SK-N-DZ (cell line): ENCODE data around the gene MORN3.
"Not testable (repeated sequence)": the region's sequence is repeated elsewhere in the genome, so short reads cannot be mapped to it uniquely, and the experiment has no call there.

Experiments used
- DNase-seq: peaks from one replicate; pipeline ENCODE4 v3.0.0-alpha.2; 2015; ENCODE audit warnings: low spot score

MORN3 gene

DNA sequence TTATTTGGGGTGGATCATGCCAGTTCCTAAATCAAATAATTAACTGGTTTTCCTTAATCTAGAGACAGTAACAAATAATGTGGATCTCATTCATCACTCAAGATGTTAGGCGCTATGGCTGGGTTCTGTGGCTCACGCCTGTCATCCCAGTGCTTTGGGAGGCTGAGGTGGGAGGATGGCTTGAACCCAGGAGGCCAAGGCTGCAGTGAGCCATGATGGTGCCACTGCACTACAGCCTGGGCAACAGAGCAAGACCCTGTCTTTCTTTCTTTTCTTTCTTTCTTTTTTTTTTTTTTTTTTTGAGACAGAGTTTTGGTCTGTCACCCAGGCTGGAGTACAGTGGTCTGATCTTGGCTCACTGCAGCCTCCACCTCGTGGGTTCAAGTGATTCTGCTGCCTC is 23.3 kb upstream of the MORN3 start:
- not testable (repeated sequence) for DNase-seq

GRCh38 chr12:121689430-121689829 is 20.0 kb upstream of the MORN3 start:
- DNase-seq, result no peak

- DNase-seq, result no peak
Observed at GRCh38 chr12:121688966-121689365, 19.5 kb upstream of the MORN3 start.

DNA sequence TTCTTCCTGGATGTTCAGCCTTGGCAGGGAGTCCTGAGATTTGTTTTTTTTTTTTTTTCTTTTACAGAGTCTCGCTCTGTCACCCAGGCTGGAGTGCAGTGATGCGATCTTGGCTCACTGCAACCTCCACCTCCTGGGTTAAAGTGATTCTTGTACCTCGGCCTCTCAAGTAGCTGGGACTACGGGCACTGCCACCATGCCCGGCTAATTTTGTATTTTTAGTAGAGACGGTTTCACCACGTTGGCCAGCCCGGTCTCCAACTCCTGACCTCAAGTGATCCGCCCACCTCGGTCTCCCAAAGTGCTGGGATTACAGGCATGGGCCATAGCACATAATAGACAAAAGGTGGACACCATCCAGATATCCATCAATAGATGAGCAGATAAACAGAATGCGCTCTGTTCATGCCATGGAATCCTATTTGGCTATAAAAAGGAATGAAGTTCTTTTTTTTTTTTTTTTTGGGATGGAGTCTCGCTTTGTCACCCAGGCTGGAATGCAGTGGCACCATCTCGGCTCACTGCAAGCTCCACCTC is 10.3 kb upstream of the MORN3 start:
- DNase-seq, result not testable (repeated sequence)

- no peak for DNase-seq
Observed at GRCh38 chr12:121678716-121679300, 9.4 kb upstream of the MORN3 start.

GRCh38 chr12:121678305-121678704 is 8.9 kb upstream of the MORN3 start:
- no peak for DNase-seq

GRCh38 chr12:121676190-121676589 is 6.7 kb upstream of the MORN3 start:
- DNase-seq, result no peak

DNA sequence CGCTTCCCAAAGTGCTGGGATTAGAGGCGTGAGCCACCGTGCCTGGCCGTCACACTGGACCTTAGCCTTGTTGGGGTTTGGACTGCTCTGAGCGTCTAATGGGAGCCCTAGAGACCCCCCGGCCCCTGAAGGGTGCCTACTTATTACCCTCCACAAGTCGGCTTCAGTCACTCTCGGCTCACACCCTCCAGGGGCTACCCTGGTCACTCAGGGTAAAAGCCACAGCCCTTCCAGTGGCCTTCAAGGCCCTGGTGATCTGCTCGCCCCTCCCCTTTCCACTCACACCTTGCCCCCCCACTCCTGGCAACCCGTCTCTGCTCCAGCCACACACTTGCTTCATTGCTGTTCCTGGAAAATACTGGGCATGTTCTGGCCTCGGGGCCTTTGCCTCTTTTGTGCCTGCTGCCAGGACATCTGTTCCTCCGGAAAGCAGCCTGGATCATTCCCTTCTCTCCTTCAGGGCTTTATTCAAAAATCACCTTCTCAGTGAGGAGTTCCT is 3.6 kb upstream of the MORN3 start:
- DNase-seq, result no peak

DNA sequence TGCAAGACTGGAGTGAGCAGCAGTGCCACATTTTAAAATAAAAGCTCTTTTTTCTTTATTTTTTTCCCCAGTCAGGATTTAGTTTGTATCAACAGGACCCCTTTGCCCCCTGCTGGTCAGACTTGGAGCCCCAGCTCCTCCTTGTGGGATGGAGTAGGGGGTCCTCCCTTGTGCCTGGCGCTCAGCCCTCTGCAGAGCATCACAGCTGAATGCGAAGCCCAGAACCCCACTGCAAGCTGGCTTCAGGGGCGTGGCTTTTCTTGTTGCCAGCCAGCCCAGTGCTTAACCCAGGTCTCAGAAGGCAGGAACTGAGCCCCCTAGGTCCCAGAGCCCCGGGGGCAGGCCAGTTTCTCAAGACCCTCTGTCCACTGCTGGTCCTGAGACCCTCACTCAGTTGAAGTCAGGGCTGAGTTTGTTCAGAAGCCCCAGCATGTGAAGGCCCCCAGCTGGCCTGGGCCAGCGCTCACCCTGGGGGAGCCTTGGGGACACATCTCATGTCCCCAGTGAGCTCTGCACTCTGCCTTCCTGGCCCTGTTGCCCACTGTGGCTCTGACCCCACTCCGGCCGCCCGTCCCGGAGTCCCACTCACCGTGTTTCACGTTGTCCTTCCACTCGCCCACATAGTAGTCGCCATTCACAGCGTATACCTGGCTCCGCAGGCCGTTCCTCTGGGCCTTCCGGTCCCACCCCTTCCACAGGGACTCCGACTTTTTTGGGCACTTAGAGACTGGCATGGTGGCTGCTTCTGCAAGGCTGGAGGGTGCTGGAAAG is 519 bp downstream of the MORN3 start:
- DNase-seq, result peak; percentile 85

GRCh38 chr12:121666829-121667228 is 2.6 kb downstream of the MORN3 start:
- DNase-seq, result not testable (repeated sequence)

DNA sequence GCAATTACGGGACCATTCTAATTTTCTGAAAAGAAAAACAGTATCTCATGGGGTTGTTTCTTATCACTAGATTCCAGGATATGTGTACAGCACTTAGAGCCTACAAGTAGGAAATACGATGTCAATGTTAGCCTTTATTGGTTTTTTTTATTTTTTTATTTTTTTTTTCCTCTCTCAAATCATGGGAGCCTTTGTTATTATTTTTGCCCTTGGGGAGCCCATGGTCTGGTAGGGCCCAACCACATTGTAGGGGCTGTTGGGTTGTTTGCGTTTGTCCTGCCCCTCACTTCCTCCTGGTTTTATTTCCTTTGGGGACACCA is 5.9 kb downstream of the MORN3 start:
- DNase-seq, result no peak

DNA sequence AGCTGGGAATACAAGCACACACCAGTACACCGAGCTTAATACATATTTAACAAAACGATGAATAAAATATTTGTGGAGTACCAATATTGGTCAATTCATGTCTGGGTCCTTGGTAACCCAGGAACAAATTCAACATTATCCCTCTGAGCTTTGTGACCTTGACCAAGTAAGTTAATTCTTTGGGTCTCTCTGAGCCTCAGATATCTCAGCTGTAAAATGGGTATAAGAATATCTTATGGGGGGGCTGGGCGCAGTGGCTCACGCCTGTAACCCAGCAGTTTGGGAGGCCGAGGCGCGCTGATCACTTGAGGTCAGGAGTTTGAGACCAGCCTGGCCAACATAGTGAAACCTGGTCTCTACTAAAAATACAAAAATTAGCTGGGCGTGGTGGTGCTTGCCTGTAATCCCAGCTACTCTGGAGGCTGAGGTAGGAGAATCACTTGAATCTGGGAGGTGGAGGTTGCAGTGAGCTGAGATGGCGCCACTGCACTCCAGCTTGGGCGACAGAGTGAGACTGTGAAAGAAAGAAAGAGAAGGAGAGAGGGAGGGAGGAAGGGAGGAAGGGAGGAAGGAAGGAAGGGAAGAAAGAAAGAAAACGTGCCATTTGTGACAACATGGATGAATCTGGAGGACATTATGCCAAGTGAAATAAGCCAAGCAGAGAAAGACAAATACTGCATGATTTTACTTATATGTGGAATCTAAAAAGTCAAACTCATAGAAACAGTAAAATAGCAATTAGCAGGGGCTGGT is 7.9 kb downstream of the MORN3 start:
- DNase-seq, result not testable (repeated sequence)

GRCh38 chr12:121657305-121658008 is 12.0 kb downstream of the MORN3 start:
- DNase-seq, result peak; percentile 68

GRCh38 chr12:121656122-121656521 is 13.3 kb downstream of the MORN3 start:
- DNase-seq, result no peak

- DNase-seq, result no peak
Observed at GRCh38 chr12:121653999-121654398, 15.5 kb downstream of the MORN3 start.

DNA sequence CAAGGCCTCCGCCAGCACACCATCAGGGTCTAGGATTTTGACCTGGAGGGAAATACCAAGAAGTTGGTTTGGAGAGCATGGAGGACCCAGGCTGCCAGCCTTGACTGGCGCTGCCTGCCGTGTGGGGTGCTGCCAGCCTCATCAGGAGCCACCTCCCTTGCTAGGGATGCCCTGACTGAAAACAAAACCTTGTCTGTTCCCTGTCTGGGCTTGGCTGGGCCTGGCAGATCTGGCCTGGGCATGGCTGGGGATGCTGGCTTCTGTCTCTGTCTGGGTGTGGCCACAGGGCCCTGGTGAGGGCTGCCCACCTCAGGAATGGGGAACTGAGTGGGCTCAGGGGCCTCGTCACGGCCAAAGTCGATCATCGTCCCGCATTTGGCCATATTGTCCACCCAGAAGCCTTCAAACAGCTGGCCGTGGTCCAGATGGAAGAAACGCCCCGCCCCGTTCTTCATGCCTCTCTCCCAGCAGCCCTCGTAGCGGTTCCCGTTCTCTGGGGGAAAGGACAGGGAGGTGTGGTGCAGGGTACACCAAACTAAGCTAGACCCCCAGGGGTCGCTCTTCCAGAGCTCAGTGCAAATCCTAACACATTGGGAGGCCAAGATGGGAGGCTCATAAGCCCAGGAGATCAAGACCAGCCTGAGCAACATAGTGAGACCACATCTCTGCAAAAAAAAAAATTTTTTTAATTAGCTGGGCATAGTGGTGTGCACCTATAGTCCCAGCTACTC is 16.5 kb downstream of the MORN3 start:
- DNase-seq, result no peak

DNA sequence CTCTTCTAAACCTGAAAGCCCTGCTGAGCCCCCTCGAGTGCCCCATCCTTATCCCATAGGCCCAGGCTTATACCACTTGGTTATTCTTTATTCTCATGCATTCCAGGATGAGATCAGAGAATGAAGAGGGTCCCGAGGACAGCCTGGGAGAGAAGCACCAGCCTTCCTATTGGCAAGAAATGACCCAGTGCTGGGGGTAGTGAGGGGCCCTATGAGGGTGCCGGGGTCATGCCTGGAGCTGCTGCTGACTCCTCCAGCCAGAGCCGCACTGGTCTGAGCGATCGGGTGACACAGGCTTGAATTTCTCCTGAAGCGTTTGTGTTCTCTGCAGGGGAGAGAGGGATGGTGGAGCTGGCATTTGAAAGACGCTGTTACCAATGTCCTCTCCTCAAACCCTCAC is 18.1 kb downstream of the MORN3 start:
- DNase-seq, result no peak

DNA sequence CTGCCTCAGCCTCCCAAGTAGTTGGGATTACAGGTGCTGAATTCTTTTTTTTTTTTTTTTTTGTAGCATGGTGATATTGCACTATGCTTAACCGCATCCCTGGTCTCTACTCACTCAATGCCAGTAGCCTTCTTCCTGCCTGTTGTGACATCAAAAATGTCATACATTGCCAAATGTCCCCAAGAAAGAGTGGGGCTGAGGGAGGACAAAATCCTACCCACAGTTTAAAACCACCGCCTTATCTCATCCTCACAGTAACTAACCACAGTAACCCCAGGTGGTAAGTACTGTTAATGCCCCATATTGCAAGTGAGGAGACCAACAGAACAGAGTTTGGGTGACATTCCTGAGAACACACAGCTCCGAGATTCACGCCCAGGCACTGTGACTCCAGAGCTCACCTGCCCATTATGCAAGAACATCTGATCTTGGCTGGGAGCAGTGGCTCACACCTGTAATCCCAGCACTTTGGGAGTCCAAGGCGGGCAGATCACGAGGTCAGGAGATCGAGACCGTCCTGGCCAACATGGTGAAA is 19.6 kb downstream of the MORN3 start:
- DNase-seq, result no peak

- no peak for DNase-seq
Observed at GRCh38 chr12:121649322-121649721, 20.1 kb downstream of the MORN3 start.

DNA sequence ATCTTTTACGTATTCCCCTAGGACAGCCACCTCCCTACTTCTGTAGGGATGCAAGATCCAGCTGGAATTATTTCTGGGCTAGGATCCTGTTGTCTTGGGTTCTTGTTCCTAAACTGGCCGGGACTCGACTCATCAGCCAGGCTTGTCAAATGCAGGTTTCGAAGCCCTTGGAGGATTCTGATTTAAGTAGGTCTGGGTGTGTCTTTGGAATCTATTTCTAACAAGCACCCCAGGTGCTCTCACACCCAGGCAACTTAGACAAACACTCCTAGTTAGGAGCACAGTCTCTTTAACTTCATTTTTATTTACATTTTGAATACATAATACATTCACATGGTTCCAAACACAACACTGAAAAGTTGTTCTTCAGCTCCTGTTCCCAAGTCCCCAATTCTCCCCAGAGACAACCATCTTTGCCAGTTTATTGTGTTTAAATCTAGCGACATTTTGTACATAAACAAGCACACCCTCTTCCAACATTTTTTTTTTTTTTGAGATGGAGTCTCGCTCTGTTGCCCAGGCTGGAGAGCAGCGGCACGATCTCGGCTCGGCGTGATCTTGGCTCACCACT is 20.9 kb downstream of the MORN3 start:
- DNase-seq, result no peak

DNA sequence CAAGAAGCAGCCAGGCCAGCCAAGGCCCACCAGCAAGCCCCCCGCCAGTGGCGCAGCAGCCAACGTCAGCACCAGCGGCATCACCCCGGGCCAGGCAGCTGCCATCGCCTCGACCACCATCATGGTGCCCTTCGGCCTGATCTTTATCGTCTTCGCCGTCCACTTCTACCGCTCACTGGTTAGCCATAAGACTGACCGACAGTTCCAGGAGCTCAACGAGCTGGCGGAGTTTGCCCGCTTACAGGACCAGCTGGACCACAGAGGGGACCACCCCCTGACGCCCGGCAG is 28.2 kb downstream of the MORN3 start:
- no peak for DNase-seq
